Colonic mucosa (tissue), 4 donors: ENCODE data around the gene SEC62. TPM values are rescaled to one million over a fixed set of nuclear protein-coding genes. Genes with fewer than 3 reads are reported as not detected.

Source experiments
- DNase-seq: peaks from one replicate; pipeline ENCODE4 v3.0.0-alpha.2; 2020
- H3K27ac ChIP-seq: fragments of 200-600 bp; one replicate; pipeline ENCODE4 v1.8.0; 2021
- H3K27me3 ChIP-seq: fragments of 200-600 bp; one replicate; pipeline ENCODE4 v1.8.0; 2021
- H3K36me3 ChIP-seq: fragments of 200-600 bp; one replicate; pipeline ENCODE4 v1.8.0; 2021
- H3K4me1 ChIP-seq: fragments of 200-600 bp; one replicate; pipeline ENCODE4 v1.8.0; 2021; ENCODE audit warnings: mild to moderate bottlenecking
- H3K4me3 ChIP-seq: fragments of 200-600 bp; one replicate; pipeline ENCODE4 v1.8.0; 2021
- H3K9ac ChIP-seq, 2 donors: one replicate each; pipeline ENCODE4 v1.7.0; 2013; ENCODE audit warnings: control low read depth in 2 of 2, low read depth in 2 of 2, low read length in 2 of 2
- H3K9me3 ChIP-seq: fragments of 200-600 bp; one replicate; pipeline ENCODE4 v1.8.0; 2021
- intact Hi-C: fragments of 100-400 bp; cut with DNase I; formaldehyde crosslinking; loops from one replicate; pipeline ENCODE4 v1.14.1; 2022
- total RNA-seq, 2 donors: library from RNA; stranded (reverse); fragmentation: NEBNext Ultra II Directional in 1 of 2; extraction: Animal tissue kit (Norgen Biotek cat#: 25700) in 1 of 2; gene quantifications; one replicate each; pipeline ENCODE4 v1.2.1, GENCODE V29; 2021
- TF ChIP-seq, protein P1 (sequence below): fragments of 200-600 bp; IDR thresholded peaks from one replicate; pipeline ENCODE4 v1.8.0; 2022; ENCODE audit warnings: antibody characterized with exemption, mild to moderate bottlenecking
- donor health status: healthy.
- donor health status: DM: no; HTN: no; CAD: no.
- donor health status: DM: no; HTN: no; CAD: no.

SEC62 gene
- total RNA-seq, 2 donors from 2014 or later = 70.0 to 98.3 TPM

DNA sequence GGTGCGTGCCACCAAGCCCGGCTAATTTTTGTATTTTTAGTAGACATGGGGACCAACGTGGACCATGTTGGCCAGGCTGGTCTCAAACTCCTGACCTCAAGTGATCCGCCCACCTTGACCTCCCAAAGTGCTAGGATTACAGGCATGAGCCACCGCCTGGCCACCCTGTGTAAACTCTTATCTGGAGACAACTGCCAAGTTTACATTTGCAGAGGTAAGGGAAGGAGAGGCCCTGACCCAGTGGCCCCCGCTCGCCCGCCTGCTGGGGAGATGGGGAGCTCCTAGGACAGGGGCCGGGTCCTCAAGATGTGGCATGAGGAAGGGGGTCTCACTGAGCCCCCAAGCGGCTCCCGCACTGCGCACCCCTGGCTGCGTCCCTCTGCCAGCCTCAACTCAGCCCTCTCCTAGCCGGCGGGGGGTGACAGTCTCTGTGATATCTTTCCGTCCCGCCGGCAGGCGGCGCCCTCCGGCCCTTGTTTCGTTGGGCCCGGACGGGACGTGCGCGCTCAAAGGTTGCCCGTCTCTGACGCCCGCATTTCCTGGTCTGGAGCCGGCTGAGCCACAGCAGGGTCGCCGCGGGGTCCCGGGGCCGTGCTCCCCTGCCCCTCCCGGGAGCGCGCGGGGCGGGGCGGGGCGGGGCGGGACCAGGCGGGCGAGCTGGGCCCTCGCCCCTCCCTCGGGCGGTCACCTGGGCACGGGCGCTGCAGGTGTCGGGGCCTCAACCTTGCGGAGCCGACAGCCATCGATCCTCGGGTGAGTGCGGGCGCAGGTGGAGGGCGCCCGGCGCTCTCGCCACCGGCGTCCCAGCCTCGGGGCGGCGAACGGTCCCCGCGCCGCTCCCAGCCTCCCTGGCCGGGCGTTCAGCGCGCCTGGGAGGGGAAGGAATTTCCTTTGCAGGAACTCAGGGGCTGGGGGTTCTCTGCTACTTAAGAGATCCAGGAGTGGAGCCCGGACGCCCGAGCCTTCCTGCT lies 71.1 kb downstream of the SEC62 start, which contains the start of gene GPR160:
GPR160 (plus strand) TSS at position 533 of the 971 bp plus-strand sequence. CDS start 45,978 bp downstream, outside the sequence.
- no peaks in the 10 kb centered on the region for H3K36me3 ChIP-seq
- no peaks in the 10 kb centered on the region for H3K27me3 ChIP-seq
- TF ChIP-seq, protein P1, sequence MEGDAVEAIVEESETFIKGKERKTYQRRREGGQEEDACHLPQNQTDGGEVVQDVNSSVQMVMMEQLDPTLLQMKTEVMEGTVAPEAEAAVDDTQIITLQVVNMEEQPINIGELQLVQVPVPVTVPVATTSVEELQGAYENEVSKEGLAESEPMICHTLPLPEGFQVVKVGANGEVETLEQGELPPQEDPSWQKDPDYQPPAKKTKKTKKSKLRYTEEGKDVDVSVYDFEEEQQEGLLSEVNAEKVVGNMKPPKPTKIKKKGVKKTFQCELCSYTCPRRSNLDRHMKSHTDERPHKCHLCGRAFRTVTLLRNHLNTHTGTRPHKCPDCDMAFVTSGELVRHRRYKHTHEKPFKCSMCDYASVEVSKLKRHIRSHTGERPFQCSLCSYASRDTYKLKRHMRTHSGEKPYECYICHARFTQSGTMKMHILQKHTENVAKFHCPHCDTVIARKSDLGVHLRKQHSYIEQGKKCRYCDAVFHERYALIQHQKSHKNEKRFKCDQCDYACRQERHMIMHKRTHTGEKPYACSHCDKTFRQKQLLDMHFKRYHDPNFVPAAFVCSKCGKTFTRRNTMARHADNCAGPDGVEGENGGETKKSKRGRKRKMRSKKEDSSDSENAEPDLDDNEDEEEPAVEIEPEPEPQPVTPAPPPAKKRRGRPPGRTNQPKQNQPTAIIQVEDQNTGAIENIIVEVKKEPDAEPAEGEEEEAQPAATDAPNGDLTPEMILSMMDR = peak; percentile 57
- peak; percentile 94 for DNase-seq
- intact Hi-C loops = loop anchor here (5.0 kb wide), 2 partner anchors 175 to 270 kb away; partner anchors contain the start of genes ACTRT3 and TERC
- peak within 1 kb of the TSS; percentile 89 for H3K27ac ChIP-seq
- H3K9ac ChIP-seq = peak within 1 kb of the TSS; percentile 79 to 99
- peak within 1 kb of the TSS; percentile 80 for H3K4me3 ChIP-seq
- no peaks in the 10 kb centered on the region for H3K4me1 ChIP-seq
- H3K9me3 ChIP-seq = no peaks in the 10 kb centered on the region

DNA sequence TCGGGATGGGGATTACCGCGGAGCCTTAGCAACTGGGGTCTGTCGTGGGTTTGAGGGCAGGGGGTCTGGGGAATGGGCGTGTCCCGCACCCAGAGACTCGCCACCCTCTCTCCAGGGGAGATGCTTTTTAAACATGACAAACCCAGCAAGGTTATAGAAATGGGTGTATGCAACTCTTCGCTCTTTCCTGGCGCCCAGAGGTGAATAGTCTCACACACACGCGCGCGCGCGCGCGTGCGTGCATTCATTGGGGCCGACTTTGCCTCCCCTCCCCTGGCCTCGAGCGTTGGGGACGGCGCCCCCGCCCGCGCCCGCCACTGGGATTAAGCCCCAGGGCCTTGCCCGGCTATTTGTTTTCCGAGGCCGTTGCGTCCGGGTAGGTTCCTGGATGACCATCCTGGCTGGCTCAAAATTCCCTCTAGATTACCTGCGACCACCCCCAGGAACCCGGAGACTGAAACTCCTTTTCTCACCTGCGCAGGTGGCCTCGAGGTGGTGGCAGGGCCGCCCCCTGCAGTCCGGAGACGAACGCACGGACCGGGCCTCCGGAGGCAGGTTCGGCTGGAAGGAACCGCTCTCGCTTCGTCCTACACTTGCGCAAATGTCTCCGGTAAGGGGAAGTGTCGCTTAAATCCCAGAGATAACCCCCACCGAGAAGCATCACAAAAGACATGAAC lies 72.0 kb downstream of the SEC62 start:
- Histone ChIP-seq H3K36me3 (no peaks in the 10 kb centered on the region), H3K4me3 (peak overlapping the region; percentile 80), H3K27me3 (no peaks in the 10 kb centered on the region), H3K4me1 (no peaks in the 10 kb centered on the region), H3K9me3 (no peaks in the 10 kb centered on the region), H3K27ac (peak overlapping the region; percentile 89), H3K9ac (peak overlapping the region; percentile 79 to 99)
- TF ChIP-seq, protein P1 = peak; percentile 29
- DNase-seq = peak; percentile 63
- intact Hi-C loops = loop anchor here (5.0 kb wide), 2 partner anchors 176 to 271 kb away; partner anchors contain the start of genes ACTRT3 and TERC

DNA sequence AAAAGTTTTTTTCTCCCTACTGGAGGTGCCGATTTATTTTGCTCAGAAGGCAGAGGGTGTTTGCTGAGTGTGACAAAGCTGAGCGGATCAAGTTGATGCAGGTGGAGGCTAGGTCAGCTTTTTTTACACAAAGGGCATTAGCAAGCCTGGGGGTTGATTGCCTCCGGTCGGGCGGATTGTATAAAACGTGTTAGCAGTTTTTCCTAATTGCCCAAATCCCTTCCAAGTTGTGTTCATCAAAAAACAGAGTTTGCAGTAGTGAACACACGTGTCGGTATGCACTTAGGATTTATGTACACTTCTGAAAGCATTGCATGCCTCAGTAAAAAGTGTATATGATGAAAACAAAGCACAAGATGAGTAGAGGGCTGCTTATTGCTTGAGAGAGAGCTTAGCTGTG lies 73.8 kb downstream of the SEC62 start:
- peak overlapping the region in 1 of 2 donors; percentile 76 for H3K9ac ChIP-seq
- peak; percentile 31 for DNase-seq
- H3K4me1 ChIP-seq = no peaks in the 10 kb centered on the region
- intact Hi-C loops = loop anchor here (5.0 kb wide), 1 partner anchor 37 kb away; no protein-coding TSS in a partner anchor
- no peaks in the 10 kb centered on the region for H3K9me3 ChIP-seq
- no peaks in the 10 kb centered on the region for H3K27me3 ChIP-seq
- H3K4me3 ChIP-seq = peak overlapping the region; percentile 80
- peak overlapping the region; percentile 89 for H3K27ac ChIP-seq
- TF ChIP-seq, protein P1 = no peak
- no peaks in the 10 kb centered on the region for H3K36me3 ChIP-seq

DNA sequence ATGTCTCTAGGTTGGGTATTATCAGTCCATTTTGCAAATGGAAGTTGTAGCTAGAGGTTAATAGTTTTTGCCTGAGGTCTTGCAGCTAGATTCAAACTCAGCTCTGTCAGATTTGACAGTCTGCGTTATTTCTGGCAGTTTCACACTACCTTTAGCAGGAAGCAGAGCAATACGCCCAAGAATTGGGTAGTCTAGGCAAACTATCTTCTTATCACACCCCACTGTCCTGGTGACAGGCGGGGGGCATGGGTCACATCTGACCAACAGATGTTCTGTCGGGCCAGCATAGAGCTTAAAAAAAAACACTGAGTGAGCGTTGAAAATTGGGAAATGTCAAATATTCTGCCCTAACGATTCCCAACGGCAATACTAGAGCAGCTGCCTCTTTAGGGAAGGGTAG lies 76.9 kb downstream of the SEC62 start:
- no peaks in the 10 kb centered on the region for H3K27me3 ChIP-seq
- H3K27ac ChIP-seq = no peak overlapping the region
- H3K36me3 ChIP-seq = no peaks in the 10 kb centered on the region
- H3K9me3 ChIP-seq = no peaks in the 10 kb centered on the region
- no peak for DNase-seq
- H3K9ac ChIP-seq = peak overlapping the region in 1 of 2 donors; percentile 21
- H3K4me1 ChIP-seq = peaks cover 14% of the 10 kb centered on the region
- H3K4me3 ChIP-seq = no peak overlapping the region
- intact Hi-C loops = loop anchor here (5.0 kb wide), 1 partner anchor 34 kb away; no protein-coding TSS in a partner anchor
- TF ChIP-seq, protein P1 = no peak

DNA sequence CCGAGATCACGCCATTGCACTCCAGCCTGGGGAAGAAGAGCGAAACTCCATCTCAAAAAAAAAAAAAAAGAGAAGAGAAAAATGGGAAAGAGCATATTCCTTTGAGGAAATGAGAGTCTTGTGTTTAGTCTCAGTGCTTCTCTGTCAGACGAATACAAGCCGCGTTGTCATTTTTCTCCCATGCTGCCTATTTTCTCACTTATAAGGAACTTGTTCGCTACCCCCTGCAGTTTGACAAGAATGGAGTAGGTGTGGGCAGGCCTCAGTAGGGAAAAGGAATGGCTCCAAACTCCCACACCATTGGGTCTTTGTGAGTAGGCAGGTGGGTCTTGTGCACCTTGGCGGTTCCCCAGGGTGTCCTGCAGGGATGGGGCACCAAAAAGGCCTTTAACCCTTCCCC lies 77.7 kb downstream of the SEC62 start:
- intact Hi-C loops = loop anchor here (5.0 kb wide), 1 partner anchor 33 kb away; no protein-coding TSS in a partner anchor
- H3K9me3 ChIP-seq = no peaks in the 10 kb centered on the region
- H3K9ac ChIP-seq = peak overlapping the region; percentile 54 to 55
- no peaks in the 10 kb centered on the region for H3K27me3 ChIP-seq
- peaks cover 14% of the 10 kb centered on the region for H3K4me1 ChIP-seq
- DNase-seq = no peak
- TF ChIP-seq, protein P1 = no peak
- H3K4me3 ChIP-seq = no peak overlapping the region
- H3K27ac ChIP-seq = peak overlapping the region; percentile 89
- H3K36me3 ChIP-seq = no peaks in the 10 kb centered on the region
